Stomach (tissue), 9 donors: ENCODE results near the gene TBCC. TPM values are rescaled to one million over a fixed set of nuclear protein-coding genes. Genes with fewer than 3 reads are reported as not detected.
A peak's percentile ranks its signal among the peaks of the same experiment; 100 is the strongest.

Source experiments
- DNase-seq, 2 donors: peaks; one replicate each; pipeline versions ENCODE4 v3.0.0 to v3.0.0-alpha.2; 2013 to 2019
- H3K27ac ChIP-seq, 5 donors: fragments of 200-600 bp in 4 of 5; sonication (generic) in 4 of 5; one replicate each; pipeline ENCODE4 v1.5.1; 2013 to 2019; ENCODE audit warnings: mild to moderate bottlenecking in 1 of 5, moderate library complexity in 1 of 5
- H3K27me3 ChIP-seq, 3 donors: fragments of 200-600 bp; sonication (generic); one replicate each; pipeline ENCODE4 v1.5.1; 2017 to 2019; ENCODE audit warnings: mixed run types in 1 of 3
- H3K36me3 ChIP-seq, 4 donors: fragments of 200-600 bp; sonication (generic); 1 replicate in 3 of 4; 2 replicates in 1 of 4; pipeline ENCODE4 v1.5.1; 2016 to 2019
- H3K4me1 ChIP-seq, 4 donors: fragments of 200-600 bp; sonication (generic); one replicate each; pipeline ENCODE4 v1.5.1; 2016 to 2019
- H3K4me3 ChIP-seq, 4 donors: fragments of 200-600 bp; sonication (generic) in 3 of 4; one replicate each; pipeline ENCODE4 v1.5.1; 2016 to 2019; ENCODE audit warnings: mild to moderate bottlenecking in 1 of 4
- H3K9me3 ChIP-seq, 4 donors: fragments of 200-600 bp; sonication (generic); one replicate each; pipeline ENCODE4 v1.5.1; 2016 to 2019
- CTCF ChIP-seq, 7 experiments: fragments of 450-650 bp in 4 of 7; fragments of 200-600 bp in 3 of 7; sonication (generic) in 3 of 7; IDR thresholded peaks; one replicate each; pipeline ENCODE4 v1.5.1; 2016 to 2019; ENCODE audit warnings: antibody characterized with exemption in 7 of 7, control low read depth in 2 of 7, mild to moderate bottlenecking in 1 of 7
- EP300 ChIP-seq: sonication (generic); formaldehyde crosslinking; IDR thresholded peaks from one replicate; pipeline ENCODE4 v1.6.1; 2017; ENCODE audit warnings: antibody characterized with exemption
- POLR2A ChIP-seq, 4 donors: fragments of 450-650 bp; IDR thresholded peaks; one replicate each; pipeline ENCODE4 v1.6.1; 2016; ENCODE audit warnings: antibody characterized with exemption in 4 of 4, control low read depth in 2 of 4, mild to moderate bottlenecking in 1 of 4, moderate library complexity in 1 of 4
- POLR2AphosphoS5 ChIP-seq, 3 donors: sonication (generic); formaldehyde crosslinking; IDR thresholded peaks; one replicate each; pipeline ENCODE4 v1.6.1; 2016; ENCODE audit warnings: antibody characterized with exemption in 3 of 3
- WGBS, 5 donors: extraction: QIAGEN DNeasy Blood & Tissue Kit in 3 of 5; methylation state at CpG; one replicate each; pipeline versions ENCODE4 v1.1.5 to v1.1.7; 2013 to 2018; 5-methylcytosine and 5-hydroxymethylcytosine counted together
- intact Hi-C: fragments of 100-400 bp; cut with DNase I; formaldehyde crosslinking; loops from one replicate; pipeline ENCODE4 v1.15.1; 2023; ENCODE audit warnings: low total_unique reads
- polyA plus RNA-seq, 3 donors: library from polyadenylated mRNA; stranded (reverse); fragments of 200-250 nt; gene quantifications; one replicate each; pipeline ENCODE4 v1.2.3, GENCODE V29; 2013
- total RNA-seq, 5 donors: library from RNA; depleted of rRNA; stranded (reverse); fragments of >200 nt; gene quantifications; one replicate each; pipeline versions ENCODE4 v1.1.0 to v1.2.3, GENCODE V29; 2014 to 2016
- donor health status: healthy with polysubstance abuse.
- donor health status: Bipolar disorder and iron deficiency.
- donor health status: healthy.

Gene TBCC
- total and polyA plus RNA-seq, 8 donors = 14.2 to 33.0 (median 18.2) TPM

DNA sequence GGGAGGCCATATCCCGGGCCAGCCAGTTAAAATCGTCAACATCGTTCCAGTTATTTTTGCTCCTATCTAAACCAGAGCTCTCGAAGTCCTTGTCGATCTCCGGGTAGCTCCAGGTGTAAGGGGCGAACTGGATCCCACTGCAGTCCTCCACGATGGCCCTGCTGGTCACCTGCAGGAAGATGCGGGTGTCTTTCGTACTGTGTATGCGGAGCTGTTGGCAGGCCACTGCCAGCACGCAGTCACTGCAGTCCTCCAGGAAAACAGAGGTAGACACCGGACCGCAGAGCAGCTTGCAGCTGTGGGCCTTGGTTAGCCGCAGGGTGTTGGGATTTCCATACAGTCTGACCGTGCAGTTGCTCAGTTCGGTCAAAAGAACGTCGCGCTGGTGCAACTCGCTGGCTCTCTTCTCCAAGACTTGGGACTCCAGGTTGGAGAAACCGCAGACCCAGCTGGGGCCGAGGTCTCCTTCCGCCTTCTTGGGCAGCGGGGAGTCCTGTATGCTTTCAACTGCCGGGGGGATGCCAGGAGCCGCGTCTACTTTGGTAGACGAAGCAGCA lies 742 bp downstream of the TBCC start:
- no peaks in the 10 kb centered on the region for H3K9me3 ChIP-seq
- peak overlapping the region; percentile 66 to 99 (median 84) for H3K4me3 ChIP-seq
- peak; percentile 34 to 62 for DNase-seq
- no peaks in the 10 kb centered on the region for H3K27me3 ChIP-seq
- 1 to 3% (median 2%) methylated on average over 24 to 29 of the region's 29 CpGs for WGBS, 5 donors
- H3K36me3 ChIP-seq = no peaks in the 10 kb centered on the region
- H3K4me1 ChIP-seq = peaks cover 19 to 50% (median 41%) of the 10 kb centered on the region in 4 donors
- H3K27ac ChIP-seq = peak overlapping the region; percentile 89 to 97 (median 93)
- no peak for TF ChIP-seq CTCF (IDR thresholded peaks at IDR 0.05)
- TF ChIP-seq EP300 = no peak
- no peak for TF ChIP-seq POLR2A (IDR thresholded peaks at IDR 0.05)
- TF ChIP-seq POLR2AphosphoS5 (IDR thresholded peaks at IDR 0.05) = no peak
- intact Hi-C loops = no loop called here

DNA sequence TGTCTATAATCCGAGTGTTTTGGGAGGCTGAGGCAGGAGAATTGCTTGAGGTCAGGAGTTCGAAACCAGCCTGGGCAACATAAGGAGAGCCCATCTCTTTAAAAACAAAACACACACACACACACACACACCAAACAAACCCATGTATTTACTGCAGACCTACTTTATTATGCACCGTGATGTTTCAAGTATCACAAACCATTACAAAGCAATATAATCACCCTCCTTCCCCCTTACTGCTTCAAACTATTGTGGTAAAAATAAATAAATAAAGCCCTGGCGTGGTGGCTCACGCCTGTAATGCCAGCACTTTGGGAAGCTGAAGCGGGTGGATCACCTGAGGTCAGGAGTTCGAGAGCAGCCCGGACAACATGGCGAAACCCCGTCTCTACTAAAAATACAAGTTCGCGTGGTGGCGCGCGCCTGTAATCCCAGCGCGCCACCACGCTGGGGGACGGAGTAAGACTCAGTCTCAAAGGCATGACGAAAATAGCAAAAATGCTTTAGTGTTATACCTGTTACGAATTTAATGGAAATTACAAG lies 1.5 kb downstream of the TBCC start:
- DNase-seq = peak in 1 of 2 donors; percentile 28
- Histone ChIP-seq H3K4me1 (peaks cover 19 to 47% (median 40%) of the 10 kb centered on the region in 4 donors), H3K27me3 (no peaks in the 10 kb centered on the region), H3K9me3 (no peaks in the 10 kb centered on the region), H3K4me3 (peak overlapping the region; percentile 66 to 99 (median 84)), H3K36me3 (no peaks in the 10 kb centered on the region), H3K27ac (peak overlapping the region in 2 of 5 donors; percentile 89 to 96)
- WGBS, 5 donors = 42 to 78% (median 47%) methylated on average over 21 of the region's 21 CpGs
- intact Hi-C loops = no loop called here
- no peak for TF ChIP-seq POLR2A (IDR thresholded peaks at IDR 0.05)
- no peak for TF ChIP-seq EP300
- no peak for TF ChIP-seq CTCF (IDR thresholded peaks at IDR 0.05)
- no peak for TF ChIP-seq POLR2AphosphoS5 (IDR thresholded peaks at IDR 0.05)

- TF ChIP-seq POLR2A (IDR thresholded peaks at IDR 0.05) (no peak), EP300 (no peak), CTCF (IDR thresholded peaks at IDR 0.05) (no peak), POLR2AphosphoS5 (IDR thresholded peaks at IDR 0.05) (no peak)
- Histone ChIP-seq H3K36me3 (no peaks in the 10 kb centered on the region), H3K27me3 (no peaks in the 10 kb centered on the region), H3K4me3 (no peak overlapping the region), H3K9me3 (no peaks in the 10 kb centered on the region), H3K4me1 (peaks cover 15 to 30% (median 24%) of the 10 kb centered on the region in 4 donors), H3K27ac (peak overlapping the region in 1 of 5 donors; percentile 14)
- peak in 1 of 2 donors; percentile 67 for DNase-seq
- intact Hi-C loops = no loop called here
- 56 to 73% (median 72%) methylated on average over 5 of the region's 5 CpGs for WGBS, 5 donors
These were observed 3.6 kb downstream of the TBCC start for GRCh38 chr6:42742116-42742894.

DNA sequence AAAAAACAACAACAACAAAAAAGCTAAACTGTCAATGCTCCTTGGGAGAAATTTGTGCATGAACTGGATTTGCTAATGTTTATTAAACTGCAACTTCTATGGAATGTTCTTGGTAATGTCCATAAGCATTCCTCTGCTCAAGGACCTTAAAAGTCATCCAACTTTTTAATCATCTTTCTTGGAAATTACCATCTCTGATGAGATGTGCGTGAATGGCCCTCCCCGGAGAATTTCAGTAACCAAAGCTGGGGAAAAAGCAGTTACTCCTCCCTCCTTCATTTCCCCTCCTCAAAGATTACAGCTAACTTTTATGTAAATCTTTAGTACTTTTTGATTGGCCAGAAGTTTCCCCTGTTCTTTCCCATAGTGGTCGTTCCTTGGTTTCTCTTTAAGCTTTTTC lies 5.2 kb downstream of the TBCC start:
- Histone ChIP-seq H3K36me3 (no peaks in the 10 kb centered on the region), H3K27me3 (no peaks in the 10 kb centered on the region), H3K27ac (no peak overlapping the region), H3K4me3 (no peak overlapping the region), H3K4me1 (peaks cover 15 to 30% (median 23%) of the 10 kb centered on the region in 4 donors), H3K9me3 (no peaks in the 10 kb centered on the region)
- 48 to 62% (median 52%) methylated on average over 3 of the region's 3 CpGs for WGBS, 5 donors
- DNase-seq = no peak
- intact Hi-C loops = no loop called here
- TF ChIP-seq EP300 (no peak), POLR2AphosphoS5 (IDR thresholded peaks at IDR 0.05) (no peak), CTCF (IDR thresholded peaks at IDR 0.05) (no peak), POLR2A (IDR thresholded peaks at IDR 0.05) (no peak)
